ENCODE data around the gene GPC3. TPM values are rescaled to one million over a fixed set of nuclear protein-coding genes. Genes with fewer than 3 reads are reported as not detected.

Gene GPC3
- total and polyA plus RNA-seq, 2 donors (not counting 3 experiments of a cell fraction or from before 2014, with no cell fraction given): not detected

- DNase-seq (ENCODE audit: low read depth, low spot score) (no peak), FAIRE-seq (no peak)
- no peak overlapping the region for H3K27ac ChIP-seq (ENCODE audit: insufficient read depth, low read depth, low read length)
- no peak overlapping the region for H3K4me3 ChIP-seq (replicated peaks in 1 of 3; ENCODE audit: insufficient read depth in 1 of 3, low read depth in 1 of 3, low read length in 3 of 3)
- no TSS peak for BruUV-seq (replicated peaks)
- H3K36me3 ChIP-seq (ENCODE audit: control insufficient read depth in 2 of 2, extremely low read depth in 1 of 2, insufficient read depth in 2 of 2, low read length in 2 of 2): no peaks in the 10 kb centered on the region
- H4K20me1 ChIP-seq (replicated peaks; ENCODE audit: control insufficient read depth, extremely low read depth, insufficient read depth, low read length): no peaks in the 10 kb centered on the region
- no peaks in the 10 kb centered on the region for H3K9me3 ChIP-seq (replicated peaks; ENCODE audit: control insufficient read depth, insufficient read depth, low read length)
- H3K4me1 ChIP-seq (ENCODE audit: control insufficient read depth, extremely low read depth, insufficient read depth, low read length): no peaks in the 10 kb centered on the region
- H3K9me1 ChIP-seq (replicated peaks; ENCODE audit: control insufficient read depth, extremely low read depth, insufficient read depth, low read length): no peaks in the 10 kb centered on the region
- no peak overlapping the region for H3K9ac ChIP-seq (replicated peaks; ENCODE audit: extremely low read depth, insufficient read depth, low read length)
- no peak overlapping the region for H2AFZ ChIP-seq (ENCODE audit: low read depth, low read length)
- intact Hi-C loops (cut with micrococcal nuclease) (no loop called here), dilution Hi-C loops (cut with MboI; ENCODE audit: extremely low pct_ligation_motif_present, low sequenced_read_pairs) (no loop called here)
- ChIA-PET POLR2A (no interaction called here), CTCF (no interaction called here)
- H3K4me2 ChIP-seq (ENCODE audit: insufficient read depth, low read length): no peak overlapping the region
- no peaks in the 10 kb centered on the region for H3K27me3 ChIP-seq (ENCODE audit: control insufficient read depth in 2 of 2, insufficient read depth in 2 of 2, low read length in 2 of 2)
- TF ChIP-seq CTCF (IDR thresholded peaks at IDR 0.05; ENCODE audit: extremely low read depth in 1 of 2, insufficient read depth in 1 of 2, low read depth in 1 of 2, low read length in 2 of 2) (no peak), GATA2 (IDR thresholded peaks at IDR 0.05; ENCODE audit: insufficient read depth, insufficient read length, low read depth, low read length) (no peak), MAX (IDR thresholded peaks at IDR 0.05; ENCODE audit: insufficient read depth, insufficient read length) (no peak), POLR2AphosphoS5 (IDR thresholded peaks at IDR 0.05; ENCODE audit: insufficient read depth, low read depth, low read length) (no peak), JUN (IDR thresholded peaks at IDR 0.05; ENCODE audit: borderline replicate concordance, insufficient read depth, insufficient read length, low read depth) (no peak), FOS (IDR thresholded peaks at IDR 0.05; ENCODE audit: borderline replicate concordance, insufficient read depth, low read length) (no peak), POLR2A (IDR thresholded peaks at IDR 0.05; ENCODE audit: low read depth, low read length) (no peak), MYC (IDR thresholded peaks at IDR 0.05; ENCODE audit: low read depth, low read length) (no peak), EZH2 (IDR thresholded peaks at IDR 0.05; ENCODE audit: borderline replicate concordance, low read depth, low read length, severe bottlenecking) (no peak)
- no peaks in the 10 kb centered on the region for H3K79me2 ChIP-seq (ENCODE audit: control insufficient read depth, insufficient read depth, low read length)
These were observed 48.4 kb downstream of the GPC3 start for GRCh38 chrX:133937022-133937421.
